T47D (cell line): Measurements from ENCODE around the gene TRMT10B.

Source experiments
- DNase-seq, 2 experiments: peaks; one replicate each; pipeline versions ENCODE4 v3.0.0 to v3.0.0-alpha.2; 2011 to 2012; ENCODE audit warnings: low read depth in 1 of 2, low spot score in 1 of 2
- JUND ChIP-seq: IDR thresholded peaks from 2 replicates; pipeline ENCODE4 v1.6.1; 2012; ENCODE audit warnings: low read depth
- in situ Hi-C: cut with HindIII; loops from 2 replicates; pipeline ENCODE4 v1.10.0; 2016; ENCODE audit warnings: low sequenced_read_pairs, low pct_unique_long_range_greater_than_20kb

Gene TRMT10B

GRCh38 chr9:37753489-37754190, at the start of gene TRMT10B:
TSS of gene TRMT10B (plus strand) at chr9:37753805. CDS start at chr9:37761932, 8,127 bp downstream.
- TF ChIP-seq JUND, result no peak
- in situ Hi-C loops, result no loop called here
- peak; percentile 64 to 81 for DNase-seq

- DNase-seq, result no peak
- no peak for TF ChIP-seq JUND
- in situ Hi-C loops, result no loop called here
These were observed 47.8 kb upstream of the TRMT10B start for GRCh38 chr9:37705787-37706186.

GRCh38 chr9:37706290-37706689, 47.3 kb upstream of the TRMT10B start:
- in situ Hi-C loops, result no loop called here
- no peak for DNase-seq
- TF ChIP-seq JUND, result no peak

- in situ Hi-C loops, result no loop called here
- no peak for TF ChIP-seq JUND
- no peak for DNase-seq
These were observed 45.9 kb upstream of the TRMT10B start for GRCh38 chr9:37707748-37708147.

- in situ Hi-C loops, result no loop called here
- no peak for TF ChIP-seq JUND
- no peak for DNase-seq
These were observed 43.6 kb upstream of the TRMT10B start for GRCh38 chr9:37710046-37710445.

- no peak for TF ChIP-seq JUND
- in situ Hi-C loops, result no loop called here
These were observed 38.3 kb upstream of the TRMT10B start for GRCh38 chr9:37715260-37715659.

GRCh38 chr9:37715991-37716505, 37.6 kb upstream of the TRMT10B start:
- in situ Hi-C loops, result no loop called here
- no peak for TF ChIP-seq JUND
- no peak for DNase-seq

More at GRCh38 chr9:37715260-37715659, 38.3 kb upstream of the TRMT10B start:
- DNase-seq, result no peak

- in situ Hi-C loops, result no loop called here
- no peak for DNase-seq
- no peak for TF ChIP-seq JUND
These were observed 34.1 kb upstream of the TRMT10B start for GRCh38 chr9:37719526-37719925.

- no peak for DNase-seq
- TF ChIP-seq JUND, result no peak
- in situ Hi-C loops, result no loop called here
These were observed 26.6 kb upstream of the TRMT10B start for GRCh38 chr9:37727013-37727412.

- TF ChIP-seq JUND, result no peak
- in situ Hi-C loops, result no loop called here
- DNase-seq, result no peak
These were observed 24.1 kb upstream of the TRMT10B start for GRCh38 chr9:37729499-37729898.

GRCh38 chr9:37730256-37730655, 23.3 kb upstream of the TRMT10B start:
- DNase-seq, result no peak
- no peak for TF ChIP-seq JUND
- in situ Hi-C loops, result no loop called here

GRCh38 chr9:37730839-37731238, 22.8 kb upstream of the TRMT10B start:
- TF ChIP-seq JUND, result no peak
- DNase-seq, result no peak
- in situ Hi-C loops, result no loop called here

- TF ChIP-seq JUND, result no peak
- DNase-seq, result no peak
- in situ Hi-C loops, result no loop called here
These were observed 21.4 kb upstream of the TRMT10B start for GRCh38 chr9:37732086-37732741.
